HG02938 (cell line): Measurements from ENCODE around the gene DSPP.
A peak's percentile ranks its signal among the peaks of the same experiment; 100 is the strongest.
"Not testable (repeated sequence)": the region's sequence is repeated elsewhere in the genome, so short reads cannot be mapped to it uniquely, and the experiment has no call there.

Source experiments
- ATAC-seq: cut with Tn5 transposase; IDR thresholded peaks from one replicate; pipeline ENCODE4 v1.9.1; 2021; ENCODE audit warnings: mild to moderate bottlenecking, moderate library complexity; ENCODE audit not compliant: unreplicated experiment

The DSPP gene

DNA sequence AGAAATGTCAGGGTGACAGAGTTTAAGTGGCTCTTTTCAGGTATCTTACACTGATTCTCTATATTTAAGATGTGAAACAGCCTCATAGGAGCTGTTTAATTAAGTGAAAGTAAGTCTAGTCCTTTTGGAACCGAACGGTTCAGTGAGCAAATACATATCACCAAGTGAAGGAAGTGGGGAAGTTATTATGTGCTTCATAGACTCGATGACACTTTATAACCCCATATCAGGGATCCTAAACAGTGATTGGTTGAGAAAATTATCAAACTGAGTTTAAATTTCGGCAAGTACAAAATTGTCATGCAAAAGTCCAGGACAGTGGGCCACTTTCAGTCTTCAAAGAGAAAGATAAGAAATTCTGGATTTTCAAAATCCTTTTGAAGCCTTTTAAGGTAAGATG lies at the start of gene DSPP:
Gene DSPP (plus strand): TSS at position 301 of the 400 bp plus-strand sequence. CDS start 2,380 bp downstream, outside the sequence.
- ATAC-seq = no peak

DNA sequence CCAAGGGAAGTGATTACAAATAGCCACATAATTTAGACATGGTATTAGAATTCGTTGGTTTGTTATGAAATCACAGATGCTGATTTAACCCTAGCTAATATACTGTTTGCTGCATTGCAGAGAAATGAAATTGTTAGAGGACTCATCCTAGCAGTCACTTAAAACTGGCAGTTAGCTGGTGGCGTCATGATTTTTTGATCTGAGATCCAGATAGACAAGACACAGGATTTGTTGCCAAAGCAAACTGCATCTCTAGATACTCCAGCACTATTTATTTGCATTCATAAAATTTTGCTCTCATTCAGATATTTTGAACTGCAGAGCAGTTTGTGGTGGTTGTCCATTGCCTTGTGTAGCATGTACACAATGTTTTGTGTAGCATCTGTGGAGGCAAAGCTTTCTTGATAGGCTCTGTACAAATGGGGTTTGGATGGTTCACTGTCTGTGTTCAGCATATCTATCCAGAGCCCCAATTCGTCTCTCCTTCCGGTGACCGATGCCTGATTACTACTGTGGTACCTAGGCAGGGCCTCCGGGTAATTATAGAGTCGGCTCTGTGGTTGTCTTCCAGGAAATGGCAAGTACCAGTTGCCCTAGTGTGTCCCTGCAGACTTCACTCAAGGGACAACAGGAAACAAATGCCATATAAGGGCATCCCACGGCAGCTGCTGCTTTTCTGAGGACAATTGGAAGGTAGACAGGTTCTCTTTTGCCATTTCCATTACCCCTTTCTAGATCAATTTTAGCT lies 49.1 kb upstream of the DSPP start:
- ATAC-seq = peak; percentile 96

DNA sequence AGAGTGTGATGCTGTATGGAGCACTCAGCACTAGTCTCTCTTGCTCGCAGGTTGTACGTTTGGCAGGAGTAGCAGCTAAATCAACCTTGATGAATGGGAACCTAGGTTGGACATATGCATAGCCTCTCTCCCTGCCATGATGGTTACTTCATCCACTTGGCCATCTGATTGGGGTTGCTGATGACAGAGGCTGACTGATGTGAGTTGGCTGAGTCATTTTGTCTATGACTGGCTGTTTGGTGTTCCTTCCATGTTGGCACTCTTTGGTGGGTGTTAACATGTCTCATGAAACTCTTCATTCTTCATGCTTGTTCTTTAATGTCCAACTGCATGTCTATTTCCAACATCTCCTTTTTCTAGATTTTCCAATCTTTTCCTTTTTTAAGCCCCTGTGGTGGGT lies 47.5 kb upstream of the DSPP start:
- ATAC-seq = no peak

DNA sequence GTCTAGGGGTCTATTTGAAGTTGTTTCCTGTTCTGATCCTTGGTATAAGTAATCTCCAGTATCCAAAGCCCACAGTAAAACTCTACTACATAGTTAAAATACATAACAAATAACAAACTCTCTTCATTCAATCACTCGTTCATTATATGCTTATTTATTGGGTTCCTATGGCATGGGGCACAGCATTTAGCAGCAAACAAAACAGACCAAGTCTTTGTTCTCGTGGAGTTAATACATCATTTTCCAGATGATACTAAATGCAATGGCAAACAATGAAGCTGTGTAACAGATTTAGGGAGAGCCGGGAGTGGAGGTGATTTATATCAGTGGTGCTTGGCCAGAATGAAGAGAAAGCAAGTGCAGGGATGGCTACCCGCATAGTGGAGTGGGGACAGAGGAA lies 42.6 kb upstream of the DSPP start:
- ATAC-seq = no peak

DNA sequence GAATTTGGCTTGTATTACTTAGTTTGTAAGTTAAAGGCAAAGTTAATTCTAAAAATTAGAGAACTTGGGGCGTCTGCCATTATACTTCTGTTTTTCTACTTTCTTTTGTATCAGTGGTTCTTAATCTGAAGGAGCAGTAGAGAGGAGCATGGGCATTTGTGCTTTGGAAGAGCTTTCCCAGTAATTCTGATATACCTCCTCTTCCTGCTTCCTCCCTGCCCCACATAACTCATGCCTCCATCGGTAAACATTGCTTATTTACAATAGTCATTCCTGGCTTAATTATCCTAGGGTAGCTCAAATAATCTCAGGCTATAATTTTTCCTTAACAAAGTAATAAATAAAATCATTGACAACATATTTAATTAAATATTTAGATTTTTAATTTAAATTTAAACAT lies 42.1 kb upstream of the DSPP start:
- ATAC-seq = no peak

DNA sequence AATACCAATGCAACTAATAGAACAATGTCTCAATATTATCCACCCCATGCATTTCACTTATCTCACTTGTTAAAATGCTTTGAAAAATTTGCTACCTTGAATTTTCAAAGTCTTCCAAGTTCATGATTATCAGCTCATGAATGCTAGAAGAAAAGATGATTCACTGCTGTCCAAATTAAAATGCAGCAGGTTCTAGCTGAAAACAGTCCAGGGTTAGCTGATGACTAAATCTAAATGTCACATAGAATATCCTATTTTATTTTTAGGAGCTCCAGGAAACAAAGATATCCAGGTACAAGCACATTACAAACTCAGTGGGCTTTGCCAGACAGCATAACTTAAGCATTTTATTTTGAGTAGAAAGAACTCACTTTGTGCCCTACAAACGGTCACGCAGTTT lies 41.1 kb upstream of the DSPP start:
- no peak for ATAC-seq

DNA sequence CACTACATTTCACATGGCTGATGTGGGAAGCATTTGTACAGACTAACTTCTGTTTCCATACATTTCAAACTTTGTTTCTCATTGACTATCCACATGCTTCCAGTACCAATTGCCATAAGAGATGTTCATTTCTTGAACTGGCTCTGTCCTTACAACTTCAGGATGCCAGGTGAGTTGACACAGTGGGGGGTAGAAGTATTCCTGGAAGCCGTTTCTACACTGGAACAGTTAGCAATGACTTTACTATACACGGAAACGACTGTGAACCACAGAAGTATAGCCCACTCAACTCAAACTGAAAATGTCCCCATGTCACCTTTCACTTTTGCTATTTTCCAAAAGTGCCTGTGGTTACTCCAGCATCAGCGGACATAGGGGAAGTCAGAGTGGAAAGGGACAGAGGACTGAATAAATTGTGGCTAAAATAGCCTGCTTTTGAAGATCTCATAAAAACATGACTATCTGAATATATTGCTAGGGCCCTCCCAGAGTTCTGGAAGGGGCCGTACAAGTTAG lies 38.0 kb upstream of the DSPP start:
- no peak for ATAC-seq

DNA sequence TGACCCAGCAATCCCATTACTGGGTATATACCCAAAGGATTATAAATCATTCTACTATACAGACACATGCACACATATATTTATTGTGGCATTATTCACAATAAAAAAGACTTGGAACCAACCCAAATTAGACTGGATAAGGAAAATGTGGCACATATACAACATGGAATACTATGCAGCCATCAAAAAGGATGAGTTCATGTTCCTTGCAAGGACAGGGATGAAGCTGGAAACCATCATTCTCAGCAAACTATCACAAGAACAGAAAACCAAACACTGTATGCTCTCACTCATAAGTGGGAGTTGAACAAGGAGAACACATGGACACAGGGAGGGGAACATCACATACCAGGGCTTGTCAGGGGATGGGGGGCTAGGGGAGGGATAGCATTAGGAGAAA lies 34.0 kb upstream of the DSPP start:
- ATAC-seq = not testable (repeated sequence)

DNA sequence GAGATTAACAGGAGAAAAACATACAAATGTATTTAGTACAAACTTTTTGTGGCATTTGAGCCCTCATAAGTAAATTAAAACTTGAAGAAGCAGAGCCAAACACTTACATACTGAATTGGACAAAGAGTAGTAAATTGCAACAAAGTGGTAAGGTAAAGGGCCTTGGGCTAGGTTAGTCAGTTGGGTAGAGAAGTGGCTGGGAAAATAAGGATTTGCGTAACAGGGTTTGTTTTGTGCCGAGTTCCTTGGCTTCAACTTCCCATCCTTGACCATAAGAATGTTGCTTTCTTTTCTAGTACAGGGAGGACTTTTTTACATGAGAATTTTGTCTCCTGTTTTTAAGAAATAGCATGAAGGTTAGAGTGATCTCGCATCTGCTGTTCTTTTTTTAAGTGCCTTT lies 33.3 kb upstream of the DSPP start:
- ATAC-seq = no peak

DNA sequence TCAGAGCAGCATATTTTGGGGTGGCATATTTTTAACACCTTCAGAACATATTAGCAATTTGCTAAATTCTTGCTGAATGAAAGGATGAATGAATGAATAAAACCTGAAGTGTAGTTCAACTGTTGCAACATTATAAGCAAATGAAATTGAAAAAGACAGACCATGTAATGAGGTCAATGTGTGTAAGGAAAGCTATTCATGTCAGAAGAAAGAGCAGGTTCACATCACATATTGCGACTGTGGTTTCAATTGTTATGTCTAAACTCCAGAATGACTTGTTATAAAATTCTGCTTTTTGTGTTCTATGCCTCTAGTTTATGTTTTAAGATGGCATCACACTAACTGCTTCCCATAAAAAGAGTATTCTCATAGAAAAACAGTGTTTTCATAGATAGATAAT lies 32.9 kb upstream of the DSPP start:
- ATAC-seq = no peak

DNA sequence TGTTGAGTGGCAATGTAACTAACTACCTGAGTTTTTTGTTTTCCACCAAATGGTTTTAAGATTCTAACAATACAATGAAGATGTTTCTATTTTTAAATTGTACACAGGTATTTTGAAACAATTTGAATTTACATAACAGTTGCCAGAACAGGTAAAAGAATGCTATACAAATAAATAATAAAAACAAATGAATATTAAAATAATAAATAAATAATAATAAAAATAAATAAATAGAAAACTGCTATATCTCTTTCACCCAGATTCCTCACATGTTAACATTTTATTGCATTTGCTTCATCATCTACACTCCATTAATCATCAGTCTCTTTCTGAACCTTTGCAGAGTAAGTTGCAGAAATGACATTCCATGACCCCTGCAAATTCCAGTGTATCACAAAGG lies 32.3 kb upstream of the DSPP start:
- no peak for ATAC-seq

DNA sequence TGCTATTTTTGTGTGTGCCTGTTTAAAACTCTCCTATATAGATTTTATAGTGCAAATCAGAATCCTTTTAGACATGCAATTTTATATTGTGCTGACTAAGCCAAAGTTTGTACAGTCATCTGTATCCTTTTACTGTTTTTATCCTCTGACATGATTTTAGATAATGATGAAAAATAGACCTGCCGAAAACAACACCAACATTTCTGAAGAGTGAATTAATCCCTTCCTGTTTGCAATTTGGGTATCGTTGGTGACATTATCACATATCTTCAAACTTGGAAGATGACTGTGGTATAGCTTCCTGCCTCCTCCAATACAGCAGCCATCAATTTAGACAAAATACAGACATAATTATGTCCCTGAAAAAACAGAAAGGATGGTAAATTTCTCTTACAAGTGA lies 28.9 kb upstream of the DSPP start:
- no peak for ATAC-seq

DNA sequence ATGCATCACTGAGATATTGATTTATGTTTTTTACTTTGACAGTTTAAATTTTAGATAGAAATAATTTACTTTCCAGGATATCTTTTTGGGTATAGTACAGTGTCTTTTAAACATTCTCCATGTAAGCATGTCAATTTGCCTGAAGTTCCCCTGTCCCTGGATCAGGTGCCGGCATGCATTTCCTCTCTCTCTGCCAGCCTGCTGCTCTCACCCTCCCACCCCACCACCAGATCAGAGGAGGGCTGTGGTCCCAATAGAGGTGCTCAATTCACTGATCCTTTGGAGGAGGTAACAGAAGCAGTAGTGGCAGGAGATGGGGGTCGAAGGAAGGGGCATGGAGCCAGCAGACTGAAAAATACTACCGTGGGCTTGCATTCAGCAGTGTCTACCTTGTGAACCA lies 28.3 kb upstream of the DSPP start:
- no peak for ATAC-seq

DNA sequence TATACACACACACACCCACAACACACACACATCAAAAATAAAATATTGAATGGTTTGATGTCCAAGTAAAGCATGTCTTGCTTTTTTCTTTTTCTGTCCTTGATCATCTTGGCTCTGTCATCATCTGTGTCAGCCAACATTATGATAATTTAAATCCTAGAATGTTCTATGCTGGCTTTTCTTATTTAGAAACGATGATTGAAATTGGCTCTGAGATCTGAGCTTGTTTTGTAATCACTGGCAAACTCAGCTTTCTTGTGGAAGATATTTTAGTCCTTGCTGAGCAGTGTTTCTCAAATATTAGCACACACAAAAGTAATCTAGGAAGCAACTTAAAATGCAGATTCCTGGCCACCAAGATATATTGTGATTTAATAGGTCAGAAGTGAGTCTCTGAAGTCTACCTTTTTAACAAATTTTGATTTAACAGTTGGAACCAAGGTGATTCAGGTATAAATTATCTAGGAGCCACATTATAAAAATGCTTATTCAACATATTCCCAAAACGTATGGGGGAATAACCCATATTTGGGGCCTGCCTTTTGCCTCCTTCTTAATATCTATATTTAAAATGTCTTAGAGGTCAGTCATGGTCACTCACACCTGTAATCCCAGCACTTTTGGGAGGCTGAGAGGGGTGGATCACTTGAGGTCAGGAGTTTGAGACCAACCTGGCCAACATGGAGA lies 24.0 kb upstream of the DSPP start:
- ATAC-seq = no peak

DNA sequence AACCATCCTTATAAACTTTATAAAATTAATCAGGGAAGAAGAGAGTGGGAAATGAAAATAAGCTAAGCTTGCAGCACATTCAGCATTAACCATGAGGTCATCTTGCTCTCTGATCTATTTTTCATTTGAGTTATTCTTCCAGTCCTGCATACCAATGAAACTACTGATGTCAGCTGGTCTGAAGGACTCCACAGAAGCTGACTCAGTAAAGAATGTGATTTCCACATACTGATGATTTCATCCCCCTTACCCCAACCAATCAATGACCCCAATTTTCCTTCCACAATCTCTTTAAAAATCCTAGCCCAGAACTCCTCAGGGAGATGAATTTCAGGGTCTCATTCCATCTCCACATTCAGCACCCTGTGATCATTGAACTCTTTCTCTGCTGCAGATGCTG lies 18.8 kb upstream of the DSPP start:
- no peak for ATAC-seq

DNA sequence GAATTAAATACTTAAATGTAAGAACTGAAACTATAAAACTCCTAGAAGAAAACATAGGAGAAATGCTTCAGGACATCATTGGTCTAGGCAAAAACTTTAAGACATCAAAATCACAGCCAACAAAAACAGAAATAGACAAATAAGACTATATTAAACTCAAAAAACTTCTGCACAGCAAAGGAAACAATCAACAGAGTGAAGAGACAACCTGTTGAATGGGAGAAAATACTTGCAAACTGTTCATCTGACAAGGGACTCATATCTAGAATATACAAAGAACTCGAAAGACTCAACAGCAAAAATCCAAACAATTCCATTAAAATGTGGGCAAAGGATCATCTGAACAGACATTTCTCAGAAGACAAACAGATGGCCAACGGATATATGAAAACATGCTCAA lies 16.2 kb upstream of the DSPP start:
- ATAC-seq = no peak

DNA sequence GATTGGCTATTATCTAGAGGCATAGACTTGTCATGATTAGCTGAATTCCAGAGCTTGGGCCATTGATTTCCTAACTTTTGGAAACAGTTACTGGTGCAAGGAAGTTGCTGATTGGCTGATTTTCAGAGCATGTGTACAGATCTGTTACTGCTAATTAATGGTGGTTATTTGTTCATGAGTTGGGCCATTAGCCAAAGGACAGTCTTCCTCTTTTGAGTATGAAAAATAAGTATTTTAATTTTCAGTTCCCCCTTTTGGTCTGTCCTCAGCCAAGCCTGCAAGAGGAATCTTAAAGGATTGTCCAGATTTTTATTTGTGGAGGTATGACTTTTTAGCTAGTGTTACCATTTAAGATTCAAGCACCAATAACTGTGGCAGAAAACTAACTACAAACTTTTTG lies 7.0 kb upstream of the DSPP start:
- no peak for ATAC-seq

DNA sequence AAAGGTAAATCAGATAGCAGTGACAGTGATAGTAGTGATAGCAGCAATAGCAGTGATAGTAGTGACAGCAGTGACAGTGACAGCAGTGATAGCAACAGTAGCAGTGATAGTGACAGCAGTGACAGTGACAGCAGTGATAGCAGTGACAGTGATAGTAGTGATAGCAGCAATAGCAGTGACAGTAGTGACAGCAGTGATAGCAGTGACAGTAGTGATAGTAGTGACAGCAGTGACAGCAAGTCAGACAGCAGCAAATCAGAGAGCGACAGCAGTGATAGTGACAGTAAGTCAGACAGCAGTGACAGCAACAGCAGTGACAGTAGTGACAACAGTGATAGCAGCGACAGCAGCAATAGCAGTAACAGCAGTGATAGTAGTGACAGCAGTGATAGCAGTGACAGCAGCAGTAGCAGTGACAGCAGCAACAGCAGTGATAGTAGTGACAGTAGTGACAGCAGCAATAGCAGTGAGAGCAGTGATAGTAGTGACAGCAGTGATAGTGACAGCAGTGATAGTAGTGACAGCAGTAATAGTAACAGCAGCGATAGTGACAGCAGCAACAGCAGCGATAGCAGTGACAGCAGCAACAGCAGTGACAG lies 6.1 kb downstream of the DSPP start:
- no peak for ATAC-seq

DNA sequence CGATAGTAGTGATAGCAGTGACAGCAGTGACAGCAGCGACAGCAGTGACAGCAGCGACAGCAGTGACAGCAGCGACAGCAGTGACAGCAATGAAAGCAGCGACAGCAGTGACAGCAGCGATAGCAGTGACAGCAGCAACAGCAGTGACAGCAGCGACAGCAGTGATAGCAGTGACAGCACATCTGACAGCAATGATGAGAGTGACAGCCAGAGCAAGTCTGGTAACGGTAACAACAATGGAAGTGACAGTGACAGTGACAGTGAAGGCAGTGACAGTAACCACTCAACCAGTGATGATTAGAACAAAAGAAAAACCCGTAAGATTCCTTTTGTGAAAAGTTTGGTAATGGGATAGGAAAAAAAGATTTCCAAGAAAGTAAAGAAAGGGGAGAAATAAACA lies 7.9 kb downstream of the DSPP start:
- ATAC-seq = no peak

DNA sequence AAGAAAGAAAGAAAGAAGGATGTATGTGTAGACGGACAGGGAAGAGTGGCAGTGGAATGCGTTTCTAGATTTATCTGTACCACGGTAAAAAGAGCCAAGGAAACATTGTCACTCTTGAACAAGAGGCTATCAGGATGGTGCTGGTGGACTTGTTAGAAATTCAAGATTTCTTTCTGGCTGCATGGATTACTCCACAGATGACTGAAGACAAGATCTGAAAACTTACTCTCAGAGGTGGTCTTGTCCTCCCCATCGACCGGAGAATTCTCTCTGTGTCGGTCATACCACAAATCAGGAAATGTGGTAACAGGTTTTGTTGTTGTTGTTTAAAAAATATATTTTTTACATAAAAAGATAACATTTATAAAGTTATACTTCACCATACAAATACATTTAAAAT lies 11.8 kb downstream of the DSPP start:
- no peak for ATAC-seq

DNA sequence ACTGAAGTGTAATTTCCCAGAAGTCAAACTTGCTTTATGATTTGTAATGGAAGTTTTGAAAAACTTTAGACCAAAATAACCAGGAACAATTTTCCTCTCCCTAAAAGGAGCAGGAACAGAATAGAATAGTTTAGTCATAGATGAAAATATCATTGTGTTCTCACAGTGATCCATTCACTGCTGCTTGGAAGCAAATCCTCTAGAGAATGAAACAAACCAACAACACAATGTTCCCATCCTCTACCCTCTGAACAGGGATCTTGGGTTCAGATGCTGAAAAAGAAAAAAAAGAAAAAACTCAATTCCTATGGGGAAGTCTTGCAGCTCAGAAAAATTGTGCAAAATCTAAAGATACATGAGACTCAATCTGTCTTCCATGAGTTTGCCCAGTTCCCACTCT lies 12.2 kb downstream of the DSPP start:
- ATAC-seq = no peak

DNA sequence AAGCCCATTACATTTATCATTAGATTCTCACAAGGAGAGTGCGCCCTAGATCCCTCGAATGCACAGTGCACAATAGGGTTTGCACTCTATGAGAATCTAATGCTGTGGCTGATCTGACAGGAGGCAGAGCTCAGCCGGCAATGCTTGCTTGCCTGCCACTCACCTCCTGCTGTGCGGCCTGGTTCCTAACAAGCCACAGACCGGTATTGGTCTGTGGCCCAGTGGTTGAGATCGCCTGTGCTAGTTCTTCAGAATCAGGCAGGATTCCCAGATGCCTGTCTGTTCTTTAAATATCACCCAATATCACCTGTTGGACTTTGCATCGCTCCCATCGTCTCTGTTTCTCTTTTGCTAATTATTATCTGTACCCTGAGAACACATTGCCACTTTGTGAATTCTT lies 14.0 kb downstream of the DSPP start:
- no peak for ATAC-seq
